RPMI8226 (cell line): ENCODE measurements around the gene WDR62.
"Not testable (repeated sequence)": the region's sequence is repeated elsewhere in the genome, so short reads cannot be mapped to it uniquely, and the experiment has no call there.

ENCODE experiments used
- DNase-seq: peaks from one replicate; pipeline ENCODE4 v3.0.0-alpha.2; 2015

The WDR62 gene

GRCh38 chr19:36040495-36040894 is 14.2 kb upstream of the WDR62 start:
- DNase-seq: no peak

GRCh38 chr19:36041092-36041491 is 13.6 kb upstream of the WDR62 start:
- not testable (repeated sequence) for DNase-seq

- no peak for DNase-seq
Observed at GRCh38 chr19:36041831-36042230, 12.9 kb upstream of the WDR62 start.

GRCh38 chr19:36043952-36044351 is 10.7 kb upstream of the WDR62 start:
- DNase-seq: no peak

- no peak for DNase-seq
Observed at GRCh38 chr19:36046443-36047050, 8.2 kb upstream of the WDR62 start.

- DNase-seq: no peak
Observed at GRCh38 chr19:36047835-36048234, 6.9 kb upstream of the WDR62 start.

- no peak for DNase-seq
Observed at GRCh38 chr19:36049080-36049698, 5.5 kb upstream of the WDR62 start.

- no peak for DNase-seq
Observed at GRCh38 chr19:36051236-36051635, 3.5 kb upstream of the WDR62 start.

- no peak for DNase-seq
Observed at GRCh38 chr19:36051637-36052036, 3.1 kb upstream of the WDR62 start.

- peak; percentile 98 for DNase-seq
Observed at GRCh38 chr19:36054119-36054732, 471 bp upstream of the WDR62 start, which contains the start of gene THAP8. Gene THAP8, minus strand, starts transcription at chr19:36054285. Its CDS starts 68 bp downstream, at chr19:36054217.

- no peak for DNase-seq
Observed at GRCh38 chr19:36058481-36059179, 3.9 kb downstream of the WDR62 start.

GRCh38 chr19:36059180-36059910 is 4.6 kb downstream of the WDR62 start:
- no peak for DNase-seq

- DNase-seq: no peak
Observed at GRCh38 chr19:36060430-36060829, 5.7 kb downstream of the WDR62 start.

GRCh38 chr19:36061367-36061766 is 6.7 kb downstream of the WDR62 start:
- no peak for DNase-seq

GRCh38 chr19:36064826-36065225 is 10.1 kb downstream of the WDR62 start:
- DNase-seq: no peak

GRCh38 chr19:36067681-36068080 is 13.0 kb downstream of the WDR62 start:
- DNase-seq: no peak

GRCh38 chr19:36068810-36069499 is 14.3 kb downstream of the WDR62 start:
- not testable (repeated sequence) for DNase-seq

GRCh38 chr19:36072081-36072480 is 17.4 kb downstream of the WDR62 start:
- no peak for DNase-seq

GRCh38 chr19:36073121-36073876 is 18.6 kb downstream of the WDR62 start:
- DNase-seq: no peak

GRCh38 chr19:36079389-36079945 is 24.8 kb downstream of the WDR62 start:
- DNase-seq: no peak

GRCh38 chr19:36081385-36081784 is 26.7 kb downstream of the WDR62 start:
- no peak for DNase-seq
